GM12878 (cell line): Measurements from ENCODE around the gene AGTPBP1. TPM values are rescaled to one million over a fixed set of nuclear protein-coding genes. Genes with fewer than 3 reads are reported as not detected.
A peak's percentile ranks its signal among the peaks of the same experiment; 100 is the strongest.

Experiments
- BRCA1 ChIP-seq: IDR thresholded peaks from 2 replicates; pipeline ENCODE4 v1.6.1; 2011; ENCODE audit warnings: low read depth, low read length, improper control_type of control experiment
- CBFB ChIP-seq: IDR thresholded peaks from 2 replicates; pipeline ENCODE4 v1.6.1; 2016; ENCODE audit warnings: antibody characterized with exemption, low read depth
- CBX3 ChIP-seq: fragments of 200-600 bp; sonication (generic); IDR thresholded peaks from 2 replicates; pipeline ENCODE4 v1.6.1; 2016; ENCODE audit warnings: low read depth, borderline replicate concordance
- EED ChIP-seq: sonication (generic); IDR thresholded peaks from 2 replicates; pipeline ENCODE4 v1.6.1; 2016; ENCODE audit warnings: antibody characterized with exemption, low read depth
- HCFC1 ChIP-seq: fragments of 150-350 bp; IDR thresholded peaks from 2 replicates; pipeline ENCODE4 v1.6.1; 2014; ENCODE audit warnings: low read length
- HDGF ChIP-seq: fragments of 450-650 bp; IDR thresholded peaks from 2 replicates; pipeline ENCODE4 v1.6.1; 2016; ENCODE audit warnings: antibody characterized with exemption
- IRF3 ChIP-seq: fragments of 450-650 bp; IDR thresholded peaks from 2 replicates; pipeline ENCODE4 v1.6.1; 2014; ENCODE audit warnings: mild to moderate bottlenecking
- KLF5 ChIP-seq: fragments of 450-650 bp; IDR thresholded peaks from 2 replicates; pipeline ENCODE4 v1.6.1; 2014; ENCODE audit warnings: mild to moderate bottlenecking; ENCODE audit not compliant: partially characterized antibody
- PAX5 ChIP-seq: IDR thresholded peaks from 2 replicates; pipeline ENCODE4 v1.6.1; 2011; ENCODE audit warnings: low read depth, low read length, borderline replicate concordance
- PBX3 ChIP-seq: IDR thresholded peaks from 2 replicates; pipeline ENCODE4 v1.6.1; 2011; ENCODE audit warnings: mild to moderate bottlenecking, low read depth, low read length, moderate library complexity; ENCODE audit not compliant: insufficient replicate concordance
- PML ChIP-seq: IDR thresholded peaks from 2 replicates; pipeline ENCODE4 v1.6.1; 2012; ENCODE audit warnings: low read length, inconsistent platforms
- SIN3A ChIP-seq: IDR thresholded peaks from 2 replicates; pipeline ENCODE4 v1.6.1; 2012; ENCODE audit warnings: low read depth, low read length, improper control_type of control experiment
- SMAD5 ChIP-seq: IDR thresholded peaks from 2 replicates; pipeline ENCODE4 v1.6.1; 2016; ENCODE audit warnings: antibody characterized with exemption, low read depth
- SMARCA5 ChIP-seq: fragments of 450-650 bp; IDR thresholded peaks from 2 replicates; pipeline ENCODE4 v1.6.1; 2017; ENCODE audit warnings: mild to moderate bottlenecking
- SPI1 ChIP-seq: IDR thresholded peaks from 2 replicates; pipeline ENCODE4 v1.6.1; 2011; ENCODE audit warnings: low read depth, mild to moderate bottlenecking, low read length, moderate library complexity, borderline replicate concordance; ENCODE audit not compliant: insufficient read depth
- TAF1 ChIP-seq: IDR thresholded peaks from 2 replicates; pipeline ENCODE4 v1.6.1; 2011; ENCODE audit warnings: mild to moderate bottlenecking, low read depth, low read length, borderline replicate concordance
- ZNF384 ChIP-seq: IDR thresholded peaks from 2 replicates; pipeline ENCODE4 v1.6.1; 2012; ENCODE audit warnings: low read depth, mild to moderate bottlenecking, low read length, improper control_type of control experiment, borderline replicate concordance
- ZNF622 ChIP-seq: fragments of 450-650 bp; IDR thresholded peaks from 2 replicates; pipeline ENCODE4 v1.6.1; 2017; ENCODE audit warnings: mild to moderate bottlenecking, inconsistent platforms
- polyA plus RNA-seq, 11 experiments: library from polyadenylated mRNA; depleted of rRNA in 4 of 11; unstranded in 6 of 11; stranded (reverse) in 5 of 11; fragments of >200 nt; fragmentation: Nextera tagmentation in 4 of 11; fragmentation: Illumina TruSeq in 1 of 11; extraction: Ambion mirVana in 4 of 11; extraction: Trizol in 1 of 11; gene quantifications; 1 replicate in 1 of 11; 2 replicates in 10 of 11; pipeline versions ENCODE4 v1.2.1 to v1.2.3, GENCODE V29; 2011 to 2016; ENCODE audit warnings: inconsistent platforms in 2 of 11, missing spikeins in 2 of 11, low read depth in 1 of 11
- total RNA-seq, 4 experiments: library from RNA; depleted of rRNA in 3 of 4; stranded (reverse); fragments of >200 nt in 3 of 4; fragmentation: Illumina TruSeq in 1 of 4; extraction: Trizol in 1 of 4; gene quantifications; 2 replicates each; pipeline versions ENCODE4 v1.2.1 to v1.2.3, GENCODE V29; 2013 to 2021
- TF ChIP-seq, protein P1 (sequence below): fragments of 450-650 bp; IDR thresholded peaks from 2 replicates; pipeline ENCODE4 v1.6.1; 2016; ENCODE audit warnings: mild to moderate bottlenecking
- TF ChIP-seq, protein P2 (sequence below): IDR thresholded peaks from 2 replicates; pipeline ENCODE4 v1.6.1; 2012; ENCODE audit warnings: low read depth, low read length, improper control_type of control experiment
- TF ChIP-seq, protein P3 (sequence below): IDR thresholded peaks from 2 replicates; pipeline ENCODE4 v1.6.1; 2012; ENCODE audit warnings: low read depth, low read length, improper control_type of control experiment
- TF ChIP-seq, protein P4 (sequence below): IDR thresholded peaks from 2 replicates; pipeline ENCODE4 v1.6.1; 2012; ENCODE audit warnings: mild to moderate bottlenecking, low read depth, low read length

Gene AGTPBP1
- total and polyA plus RNA-seq, 10 of the 15 experiments (the other 5 are each of a cell fraction or from before 2014, with no cell fraction given): 6.1 to 35.2 (median 20.0) TPM

DNA sequence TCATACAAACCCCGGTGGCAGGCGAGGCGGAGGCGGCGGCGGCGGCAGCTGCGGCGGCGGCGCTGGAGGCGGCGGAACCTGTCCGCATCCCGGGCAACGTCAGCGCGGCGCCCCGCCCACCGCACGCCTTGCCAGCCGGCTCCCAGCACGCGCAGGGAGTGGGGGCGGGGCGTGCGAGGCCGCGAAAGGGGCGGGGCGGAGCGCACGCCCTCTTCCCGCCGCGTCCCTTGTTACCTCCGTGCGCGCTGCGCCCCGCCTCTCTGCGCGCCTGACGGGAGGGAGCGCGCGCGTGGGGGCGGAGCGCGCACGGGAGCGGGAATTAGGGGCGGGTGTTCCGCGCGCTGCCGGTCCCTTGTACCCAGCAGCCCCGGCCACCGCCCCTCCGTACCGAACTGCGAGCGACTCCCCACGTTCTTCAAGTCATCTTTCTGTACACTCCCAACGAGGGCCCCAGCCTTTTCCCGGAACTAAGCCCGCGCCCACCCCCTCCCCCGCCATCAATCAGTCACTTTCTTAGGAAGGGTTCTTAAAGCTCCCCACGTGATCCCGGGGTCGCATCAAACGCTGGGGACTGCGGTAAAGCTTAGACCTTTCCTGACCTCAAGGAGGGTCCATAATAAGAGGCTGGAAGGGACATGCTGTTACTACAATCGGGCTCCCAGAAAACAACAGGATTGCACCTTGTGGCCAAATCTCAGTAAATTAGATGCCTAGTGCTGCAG lies at the start of gene AGTPBP1 (continued):
- TF ChIP-seq, protein P1, sequence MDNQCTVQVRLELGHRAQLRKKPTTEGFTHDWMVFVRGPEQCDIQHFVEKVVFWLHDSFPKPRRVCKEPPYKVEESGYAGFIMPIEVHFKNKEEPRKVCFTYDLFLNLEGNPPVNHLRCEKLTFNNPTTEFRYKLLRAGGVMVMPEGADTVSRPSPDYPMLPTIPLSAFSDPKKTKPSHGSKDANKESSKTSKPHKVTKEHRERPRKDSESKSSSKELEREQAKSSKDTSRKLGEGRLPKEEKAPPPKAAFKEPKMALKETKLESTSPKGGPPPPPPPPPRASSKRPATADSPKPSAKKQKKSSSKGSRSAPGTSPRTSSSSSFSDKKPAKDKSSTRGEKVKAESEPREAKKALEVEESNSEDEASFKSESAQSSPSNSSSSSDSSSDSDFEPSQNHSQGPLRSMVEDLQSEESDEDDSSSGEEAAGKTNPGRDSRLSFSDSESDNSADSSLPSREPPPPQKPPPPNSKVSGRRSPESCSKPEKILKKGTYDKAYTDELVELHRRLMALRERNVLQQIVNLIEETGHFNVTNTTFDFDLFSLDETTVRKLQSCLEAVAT: no peak
- TF ChIP-seq TAF1 (0 out of 2 replicates have a peak, but pooled peaks have one; percentile 5), ZNF384 (no peak), HDGF (no peak), BRCA1 (no peak), SPI1 (no peak), PBX3 (no peak), EED (no peak), SMARCA5 (0 out of 2 replicates have a peak, but pooled peaks have one; percentile 80), HCFC1 (no peak), IRF3 (no peak), CBFB (no peak), PML (no peak), CBX3 (no peak), SMAD5 (no peak), ZNF622 (no peak), SIN3A (no peak), KLF5 (no peak), PAX5 (no peak)
- TF ChIP-seq, protein P2, sequence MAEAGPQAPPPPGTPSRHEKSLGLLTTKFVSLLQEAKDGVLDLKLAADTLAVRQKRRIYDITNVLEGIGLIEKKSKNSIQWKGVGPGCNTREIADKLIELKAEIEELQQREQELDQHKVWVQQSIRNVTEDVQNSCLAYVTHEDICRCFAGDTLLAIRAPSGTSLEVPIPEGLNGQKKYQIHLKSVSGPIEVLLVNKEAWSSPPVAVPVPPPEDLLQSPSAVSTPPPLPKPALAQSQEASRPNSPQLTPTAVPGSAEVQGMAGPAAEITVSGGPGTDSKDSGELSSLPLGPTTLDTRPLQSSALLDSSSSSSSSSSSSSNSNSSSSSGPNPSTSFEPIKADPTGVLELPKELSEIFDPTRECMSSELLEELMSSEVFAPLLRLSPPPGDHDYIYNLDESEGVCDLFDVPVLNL: peak; percentile 65
- TF ChIP-seq, protein P3, sequence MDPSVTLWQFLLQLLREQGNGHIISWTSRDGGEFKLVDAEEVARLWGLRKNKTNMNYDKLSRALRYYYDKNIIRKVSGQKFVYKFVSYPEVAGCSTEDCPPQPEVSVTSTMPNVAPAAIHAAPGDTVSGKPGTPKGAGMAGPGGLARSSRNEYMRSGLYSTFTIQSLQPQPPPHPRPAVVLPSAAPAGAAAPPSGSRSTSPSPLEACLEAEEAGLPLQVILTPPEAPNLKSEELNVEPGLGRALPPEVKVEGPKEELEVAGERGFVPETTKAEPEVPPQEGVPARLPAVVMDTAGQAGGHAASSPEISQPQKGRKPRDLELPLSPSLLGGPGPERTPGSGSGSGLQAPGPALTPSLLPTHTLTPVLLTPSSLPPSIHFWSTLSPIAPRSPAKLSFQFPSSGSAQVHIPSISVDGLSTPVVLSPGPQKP: no peak
- TF ChIP-seq, protein P4, sequence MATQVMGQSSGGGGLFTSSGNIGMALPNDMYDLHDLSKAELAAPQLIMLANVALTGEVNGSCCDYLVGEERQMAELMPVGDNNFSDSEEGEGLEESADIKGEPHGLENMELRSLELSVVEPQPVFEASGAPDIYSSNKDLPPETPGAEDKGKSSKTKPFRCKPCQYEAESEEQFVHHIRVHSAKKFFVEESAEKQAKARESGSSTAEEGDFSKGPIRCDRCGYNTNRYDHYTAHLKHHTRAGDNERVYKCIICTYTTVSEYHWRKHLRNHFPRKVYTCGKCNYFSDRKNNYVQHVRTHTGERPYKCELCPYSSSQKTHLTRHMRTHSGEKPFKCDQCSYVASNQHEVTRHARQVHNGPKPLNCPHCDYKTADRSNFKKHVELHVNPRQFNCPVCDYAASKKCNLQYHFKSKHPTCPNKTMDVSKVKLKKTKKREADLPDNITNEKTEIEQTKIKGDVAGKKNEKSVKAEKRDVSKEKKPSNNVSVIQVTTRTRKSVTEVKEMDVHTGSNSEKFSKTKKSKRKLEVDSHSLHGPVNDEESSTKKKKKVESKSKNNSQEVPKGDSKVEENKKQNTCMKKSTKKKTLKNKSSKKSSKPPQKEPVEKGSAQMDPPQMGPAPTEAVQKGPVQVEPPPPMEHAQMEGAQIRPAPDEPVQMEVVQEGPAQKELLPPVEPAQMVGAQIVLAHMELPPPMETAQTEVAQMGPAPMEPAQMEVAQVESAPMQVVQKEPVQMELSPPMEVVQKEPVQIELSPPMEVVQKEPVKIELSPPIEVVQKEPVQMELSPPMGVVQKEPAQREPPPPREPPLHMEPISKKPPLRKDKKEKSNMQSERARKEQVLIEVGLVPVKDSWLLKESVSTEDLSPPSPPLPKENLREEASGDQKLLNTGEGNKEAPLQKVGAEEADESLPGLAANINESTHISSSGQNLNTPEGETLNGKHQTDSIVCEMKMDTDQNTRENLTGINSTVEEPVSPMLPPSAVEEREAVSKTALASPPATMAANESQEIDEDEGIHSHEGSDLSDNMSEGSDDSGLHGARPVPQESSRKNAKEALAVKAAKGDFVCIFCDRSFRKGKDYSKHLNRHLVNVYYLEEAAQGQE: no peak
